ENCODE results near the gene GLDN.

GLDN gene

GRCh38 chr15:51356147-51356546, 14.7 kb downstream of the GLDN start:
- in situ Hi-C loops (cut with HindIII; ENCODE audit: low sequenced_read_pairs), result no loop called here

- in situ Hi-C loops (cut with HindIII; ENCODE audit: low sequenced_read_pairs), result no loop called here
Observed at GRCh38 chr15:51356983-51357382, 15.5 kb downstream of the GLDN start.

GRCh38 chr15:51359981-51360380, 18.5 kb downstream of the GLDN start:
- in situ Hi-C loops (cut with HindIII; ENCODE audit: low sequenced_read_pairs), result no loop called here

- in situ Hi-C loops (cut with HindIII; ENCODE audit: low sequenced_read_pairs), result no loop called here
Observed at GRCh38 chr15:51363383-51363782, 21.9 kb downstream of the GLDN start.

- in situ Hi-C loops (cut with HindIII; ENCODE audit: low sequenced_read_pairs), result no loop called here
Observed at GRCh38 chr15:51365417-51365816, 24.0 kb downstream of the GLDN start.

- in situ Hi-C loops (cut with HindIII; ENCODE audit: low sequenced_read_pairs), result no loop called here
Observed at GRCh38 chr15:51366071-51366470, 24.6 kb downstream of the GLDN start.

- in situ Hi-C loops (cut with HindIII; ENCODE audit: low sequenced_read_pairs), result no loop called here
Observed at GRCh38 chr15:51366920-51367319, 25.5 kb downstream of the GLDN start.

- in situ Hi-C loops (cut with HindIII; ENCODE audit: low sequenced_read_pairs), result no loop called here
Observed at GRCh38 chr15:51367322-51367976, 26.0 kb downstream of the GLDN start.

GRCh38 chr15:51368307-51368706, 26.9 kb downstream of the GLDN start:
- in situ Hi-C loops (cut with HindIII; ENCODE audit: low sequenced_read_pairs), result no loop called here

GRCh38 chr15:51368751-51369450, 27.4 kb downstream of the GLDN start:
- in situ Hi-C loops (cut with HindIII; ENCODE audit: low sequenced_read_pairs), result no loop called here

- in situ Hi-C loops (cut with HindIII; ENCODE audit: low sequenced_read_pairs), result no loop called here
Observed at GRCh38 chr15:51369451-51369761, 28.0 kb downstream of the GLDN start.

GRCh38 chr15:51371266-51371665, 29.8 kb downstream of the GLDN start:
- in situ Hi-C loops (cut with HindIII; ENCODE audit: low sequenced_read_pairs), result no loop called here

- in situ Hi-C loops (cut with HindIII; ENCODE audit: low sequenced_read_pairs), result no loop called here
Observed at GRCh38 chr15:51374131-51374530, 32.7 kb downstream of the GLDN start.

- in situ Hi-C loops (cut with HindIII; ENCODE audit: low sequenced_read_pairs), result no loop called here
Observed at GRCh38 chr15:51375966-51376640, 34.6 kb downstream of the GLDN start.

GRCh38 chr15:51377038-51377786, 35.8 kb downstream of the GLDN start:
- in situ Hi-C loops (cut with HindIII; ENCODE audit: low sequenced_read_pairs), result no loop called here

- in situ Hi-C loops (cut with HindIII; ENCODE audit: low sequenced_read_pairs), result no loop called here
Observed at GRCh38 chr15:51378406-51378805, 37.0 kb downstream of the GLDN start.

GRCh38 chr15:51379390-51379789, 37.9 kb downstream of the GLDN start:
- in situ Hi-C loops (cut with HindIII; ENCODE audit: low sequenced_read_pairs), result no loop called here

- in situ Hi-C loops (cut with HindIII; ENCODE audit: low sequenced_read_pairs), result no loop called here
Observed at GRCh38 chr15:51380999-51381806, 39.7 kb downstream of the GLDN start.

GRCh38 chr15:51382787-51383186, 41.3 kb downstream of the GLDN start:
- in situ Hi-C loops (cut with HindIII; ENCODE audit: low sequenced_read_pairs), result no loop called here

GRCh38 chr15:51386029-51386428, 44.6 kb downstream of the GLDN start:
- in situ Hi-C loops (cut with HindIII; ENCODE audit: low sequenced_read_pairs), result no loop called here

GRCh38 chr15:51386486-51386885, 45.0 kb downstream of the GLDN start:
- in situ Hi-C loops (cut with HindIII; ENCODE audit: low sequenced_read_pairs), result no loop called here

All from DLD1 (cell line).